RWPE1 (cell line): ENCODE measurements around the gene ALDH1B1.

ENCODE experiments used
- CTCF ChIA-PET: fragments of 350-600 bp; sonication (Branson Sonifier 250); formaldehyde crosslinking; extraction: SDS; loops from one replicate; lab custom pipeline; 2021; lab: Yijun Ruan, JAX
- POLR2A ChIA-PET: fragments of 400-600 bp; formaldehyde crosslinking; extraction: SDS; loops from one replicate; lab custom pipeline; 2020; ENCODE audit warnings: antibody characterized with exemption; ENCODE audit not compliant: low non-redundant PET; lab: Yijun Ruan, JAX
- DNase-seq: peaks from one replicate; pipeline ENCODE4 v3.0.0; 2012; ENCODE audit warnings: low spot score
- H3K27ac ChIP-seq: fragments of 450-650 bp; 2 replicates; pipeline ENCODE4 v1.5.1; 2017
- CTCF ChIP-seq: fragments of 450-650 bp; conservative IDR thresholded peaks from 2 replicates; pipeline ENCODE4 v1.5.1; 2017; ENCODE audit warnings: low read depth, mild to moderate bottlenecking

ALDH1B1 gene

DNA sequence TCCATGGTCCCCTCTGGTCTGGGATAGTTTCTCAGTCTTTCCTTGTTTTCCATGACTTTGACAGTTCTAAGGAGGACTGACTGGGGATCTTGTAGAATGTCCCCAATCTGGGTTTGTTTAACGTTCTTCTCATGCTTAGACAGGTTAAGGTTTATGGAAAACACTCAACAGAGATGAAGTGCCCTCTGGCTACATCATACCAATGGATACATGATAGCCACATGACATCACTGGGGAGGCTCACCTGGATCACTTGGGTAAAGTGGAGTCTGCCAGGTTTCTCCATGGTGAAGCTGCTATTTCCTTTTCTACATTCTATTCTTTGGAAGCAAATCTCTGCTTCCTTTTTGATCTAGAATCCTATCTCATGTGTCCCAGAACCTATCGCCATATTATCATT lies 23.8 kb upstream of the ALDH1B1 start:
- H3K27ac ChIP-seq, result no peak overlapping the region
- CTCF ChIA-PET, result no interaction called here
- POLR2A ChIA-PET, result no interaction called here
- TF ChIP-seq CTCF, result no peak
- no peak for DNase-seq

- POLR2A ChIA-PET, result no interaction called here
- CTCF ChIA-PET, result interaction anchor here (1.4 kb wide), 1 partner anchor 251 kb away, joined by 5 read pairs; no protein-coding TSS in a partner anchor
- no peak overlapping the region for H3K27ac ChIP-seq
- no peak for DNase-seq
- no peak for TF ChIP-seq CTCF
These were observed 22.3 kb upstream of the ALDH1B1 start for GRCh38 chr9:38370176-38370575.

DNA sequence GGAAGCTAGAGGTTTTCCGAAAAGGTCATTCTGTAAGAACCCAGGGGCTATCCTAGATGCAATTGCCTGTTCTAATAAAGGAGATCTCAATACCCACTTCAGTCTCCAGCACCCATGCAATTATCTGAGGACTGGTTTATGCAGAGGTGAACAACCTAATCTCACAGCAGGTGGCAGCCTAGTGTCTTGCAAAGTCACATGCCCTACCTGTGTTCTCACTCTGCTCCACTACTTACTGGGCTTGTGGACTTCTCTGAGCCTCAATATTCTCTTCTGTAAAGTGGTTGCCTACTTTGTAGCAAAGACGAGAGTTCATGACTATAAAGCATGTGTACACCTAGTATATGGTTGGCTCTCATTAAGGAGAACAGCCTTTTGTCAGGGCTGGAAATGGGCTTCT lies 21.0 kb upstream of the ALDH1B1 start:
- ChIA-PET CTCF (interaction anchor here (1.4 to 1.5 kb wide), 2 partner anchors 29 to 250 kb away, joined by 5 to 7 read pairs; no protein-coding TSS in a partner anchor), POLR2A (no interaction called here)
- peak; percentile 60 for TF ChIP-seq CTCF
- peak; percentile 70 for DNase-seq
- H3K27ac ChIP-seq, result no peak overlapping the region

DNA sequence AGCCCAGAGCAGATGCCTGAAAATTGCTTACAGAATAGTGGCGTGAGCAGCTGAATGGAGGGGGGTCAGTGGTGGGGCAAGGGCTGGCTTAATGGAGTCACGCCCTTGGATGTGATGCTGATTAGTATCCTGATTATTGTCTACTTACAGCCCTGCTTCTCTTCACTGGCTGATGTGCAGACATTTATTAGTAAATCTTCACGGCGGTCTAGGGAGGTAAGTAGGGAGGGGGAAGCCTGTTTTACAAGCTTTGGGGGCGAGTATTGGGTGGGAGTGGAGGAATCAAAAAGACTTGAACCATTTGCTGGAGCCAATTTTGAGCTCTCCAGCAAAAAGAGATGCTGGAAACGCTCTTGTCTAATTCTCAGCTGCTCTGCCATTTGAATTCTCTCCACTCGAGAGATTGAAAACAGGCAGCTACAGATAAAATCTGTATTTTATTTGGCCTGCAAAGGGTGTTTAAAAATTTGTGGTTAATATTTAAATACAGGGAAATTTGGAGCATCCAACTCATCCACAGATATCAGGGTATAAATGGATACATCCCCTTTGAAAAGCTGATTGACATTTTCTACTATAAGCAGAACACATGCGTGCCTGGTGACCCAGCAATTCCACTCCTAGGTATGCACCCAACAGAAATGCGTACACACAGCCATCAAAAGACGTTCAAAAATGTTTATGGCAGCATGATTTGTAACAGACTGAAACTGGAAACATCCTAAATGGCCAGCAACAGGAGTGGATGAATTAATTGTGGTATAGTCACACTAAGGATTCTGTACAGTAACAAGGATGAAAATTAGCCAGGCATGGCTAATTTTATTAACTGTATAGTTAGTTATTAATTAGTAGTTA lies 19.5 kb upstream of the ALDH1B1 start:
- H3K27ac ChIP-seq, result no peak overlapping the region
- TF ChIP-seq CTCF, result no peak
- DNase-seq, result no peak
- ChIA-PET CTCF (interaction anchor here (1.0 to 1.5 kb wide), 2 partner anchors 28 to 459 kb away, joined by 4 to 7 read pairs; no protein-coding TSS in a partner anchor), POLR2A (no interaction called here)

DNA sequence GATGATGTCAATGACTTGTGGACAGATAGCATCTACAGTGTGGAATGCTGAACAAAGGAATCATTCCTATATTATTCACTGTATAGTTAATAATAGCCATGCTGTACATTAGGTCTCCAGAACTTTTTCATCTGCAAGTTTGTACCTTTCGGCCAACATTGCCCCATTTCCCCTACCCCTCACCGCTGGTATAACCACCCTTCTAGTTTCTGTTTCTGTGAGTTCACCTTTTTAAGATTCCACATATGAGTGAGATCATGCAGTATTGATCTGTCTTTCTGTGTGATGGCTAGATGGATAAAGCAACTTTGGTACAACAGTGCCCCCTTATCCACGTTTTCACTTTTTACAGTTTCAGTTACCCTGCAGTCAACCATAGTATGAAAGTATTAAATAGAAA lies 18.8 kb upstream of the ALDH1B1 start:
- DNase-seq, result no peak
- TF ChIP-seq CTCF, result no peak
- ChIA-PET CTCF (no interaction called here), POLR2A (no interaction called here)
- no peak overlapping the region for H3K27ac ChIP-seq

DNA sequence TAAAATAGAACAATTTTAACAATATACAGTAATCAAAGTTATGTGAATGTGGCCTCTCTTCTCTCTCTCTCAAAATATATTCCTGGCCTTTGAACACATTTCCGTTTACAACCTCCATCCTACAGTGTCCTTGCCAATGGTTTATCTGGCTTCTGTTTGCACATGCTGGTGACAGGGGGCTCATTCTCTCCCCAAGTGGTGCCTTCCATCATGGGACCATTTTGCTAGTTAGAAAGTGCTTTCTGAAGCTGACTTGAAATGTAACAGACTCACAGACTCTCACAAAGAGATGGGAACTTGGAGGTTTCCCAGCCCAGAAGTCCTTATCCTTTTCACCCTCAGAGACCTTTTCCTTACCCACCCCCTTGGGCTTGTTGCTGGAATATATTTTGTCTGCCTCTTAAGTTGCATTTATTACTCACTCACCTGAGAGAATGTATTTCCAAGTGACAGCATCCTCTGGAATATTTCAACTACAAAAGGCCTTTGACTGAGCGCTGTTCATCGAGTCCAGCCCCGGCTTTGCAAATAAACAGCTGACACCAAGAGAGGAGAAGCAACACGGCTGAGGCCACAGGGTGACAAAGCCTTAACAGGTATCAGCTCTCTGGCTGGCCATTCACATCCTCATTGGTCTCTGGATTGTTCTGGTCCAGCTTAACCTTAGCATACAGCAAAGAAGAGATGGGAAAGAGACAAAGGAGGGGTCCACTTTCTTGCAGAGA lies 17.5 kb upstream of the ALDH1B1 start:
- no peak for TF ChIP-seq CTCF
- no peak overlapping the region for H3K27ac ChIP-seq
- DNase-seq, result no peak
- POLR2A ChIA-PET, result no interaction called here
- CTCF ChIA-PET, result no interaction called here
